ENCODE results near the gene NADK2. TPM values are rescaled to one million over a fixed set of nuclear protein-coding genes. Genes with fewer than 3 reads are reported as not detected.

The NADK2 gene
- total RNA-seq, 1 donor from 2014 or later, result 26.4 TPM

GRCh38 chr5:36151434-36152323 lies 90.0 kb downstream of the NADK2 start, which contains the start of the genes LMBRD2 and SKP2:
Gene LMBRD2, minus strand, starts transcription at chr5:36151887. Its CDS starts 8,538 bp downstream, at chr5:36143349.
Gene SKP2, plus strand, starts transcription at chr5:36152111. Its CDS starts 152 bp downstream, at chr5:36152263.
- peak within 1 kb of the TSS; percentile 93 for H3K4me3 Mint-ChIP-seq (ENCODE audit: unreplicated experiment)

DNA sequence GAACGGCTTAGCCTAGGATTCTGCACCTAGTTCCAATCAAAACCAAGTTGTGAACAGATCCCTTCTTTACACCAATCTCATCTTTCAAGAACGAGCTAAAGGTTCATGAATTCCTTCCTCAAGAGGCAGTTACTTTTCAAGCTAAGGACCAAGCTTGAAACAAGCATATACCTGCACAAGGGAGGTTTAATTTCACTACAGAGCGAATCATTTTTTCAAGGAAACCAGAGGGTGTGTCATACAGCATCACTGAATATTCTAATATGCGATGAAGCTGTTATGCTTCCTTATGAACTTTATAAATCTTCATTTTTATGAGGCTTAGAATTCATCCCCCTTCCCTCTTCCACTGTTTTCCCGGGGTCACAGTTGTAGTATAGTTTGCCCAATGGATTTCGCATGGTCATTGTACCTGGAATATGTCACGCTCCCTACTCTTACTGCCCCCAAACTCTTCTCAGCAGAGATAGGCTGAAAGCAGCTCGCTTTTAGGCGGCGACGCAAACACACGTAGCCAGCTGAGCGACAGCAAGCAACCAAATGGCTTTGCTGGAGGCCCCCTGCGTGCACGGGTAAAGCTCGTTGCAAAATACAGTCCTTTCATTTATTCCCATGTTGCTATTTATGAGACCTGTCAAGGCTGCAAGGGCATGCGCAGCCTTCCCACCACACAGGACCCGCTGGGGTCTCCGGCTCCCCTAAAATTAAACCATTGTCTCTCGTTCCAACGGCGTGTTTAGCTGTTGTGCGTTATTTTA lies 90.9 kb downstream of the NADK2 start:
- H3K27ac Mint-ChIP-seq (ENCODE audit: unreplicated experiment), result peak overlapping the region; percentile 77
- H3K4me3 Mint-ChIP-seq (ENCODE audit: unreplicated experiment), result peak overlapping the region; percentile 93
- peaks cover 34% of the 10 kb centered on the region for H3K4me1 Mint-ChIP-seq (ENCODE audit: unreplicated experiment)
- no peaks in the 10 kb centered on the region for H3K27me3 Mint-ChIP-seq (ENCODE audit: unreplicated experiment)
- H3K9me3 Mint-ChIP-seq (ENCODE audit: unreplicated experiment), result no peaks in the 10 kb centered on the region
- TF ChIP-seq, protein P1, sequence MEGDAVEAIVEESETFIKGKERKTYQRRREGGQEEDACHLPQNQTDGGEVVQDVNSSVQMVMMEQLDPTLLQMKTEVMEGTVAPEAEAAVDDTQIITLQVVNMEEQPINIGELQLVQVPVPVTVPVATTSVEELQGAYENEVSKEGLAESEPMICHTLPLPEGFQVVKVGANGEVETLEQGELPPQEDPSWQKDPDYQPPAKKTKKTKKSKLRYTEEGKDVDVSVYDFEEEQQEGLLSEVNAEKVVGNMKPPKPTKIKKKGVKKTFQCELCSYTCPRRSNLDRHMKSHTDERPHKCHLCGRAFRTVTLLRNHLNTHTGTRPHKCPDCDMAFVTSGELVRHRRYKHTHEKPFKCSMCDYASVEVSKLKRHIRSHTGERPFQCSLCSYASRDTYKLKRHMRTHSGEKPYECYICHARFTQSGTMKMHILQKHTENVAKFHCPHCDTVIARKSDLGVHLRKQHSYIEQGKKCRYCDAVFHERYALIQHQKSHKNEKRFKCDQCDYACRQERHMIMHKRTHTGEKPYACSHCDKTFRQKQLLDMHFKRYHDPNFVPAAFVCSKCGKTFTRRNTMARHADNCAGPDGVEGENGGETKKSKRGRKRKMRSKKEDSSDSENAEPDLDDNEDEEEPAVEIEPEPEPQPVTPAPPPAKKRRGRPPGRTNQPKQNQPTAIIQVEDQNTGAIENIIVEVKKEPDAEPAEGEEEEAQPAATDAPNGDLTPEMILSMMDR (IDR thresholded peaks at IDR 0.05), result no peak
- peaks cover 12% of the 10 kb centered on the region for H3K36me3 Mint-ChIP-seq (ENCODE audit: unreplicated experiment)
- no peak for DNase-seq (ENCODE audit: extremely low spot score, unreplicated experiment)

More at GRCh38 chr5:36151434-36152323, 90.0 kb downstream of the NADK2 start, which contains the start of the genes LMBRD2 and SKP2:
- peaks cover 12% of the 10 kb centered on the region for H3K36me3 Mint-ChIP-seq (ENCODE audit: unreplicated experiment)
- no peaks in the 10 kb centered on the region for H3K9me3 Mint-ChIP-seq (ENCODE audit: unreplicated experiment)
- H3K27ac Mint-ChIP-seq (ENCODE audit: unreplicated experiment), result peak within 1 kb of the TSS; percentile 79
- no peaks in the 10 kb centered on the region for H3K27me3 Mint-ChIP-seq (ENCODE audit: unreplicated experiment)
- DNase-seq (ENCODE audit: extremely low spot score, unreplicated experiment), result peak; percentile 99
- H3K4me1 Mint-ChIP-seq (ENCODE audit: unreplicated experiment), result peaks cover 42% of the 10 kb centered on the region
- TF ChIP-seq, protein P1 (IDR thresholded peaks at IDR 0.05), result no peak

DNA sequence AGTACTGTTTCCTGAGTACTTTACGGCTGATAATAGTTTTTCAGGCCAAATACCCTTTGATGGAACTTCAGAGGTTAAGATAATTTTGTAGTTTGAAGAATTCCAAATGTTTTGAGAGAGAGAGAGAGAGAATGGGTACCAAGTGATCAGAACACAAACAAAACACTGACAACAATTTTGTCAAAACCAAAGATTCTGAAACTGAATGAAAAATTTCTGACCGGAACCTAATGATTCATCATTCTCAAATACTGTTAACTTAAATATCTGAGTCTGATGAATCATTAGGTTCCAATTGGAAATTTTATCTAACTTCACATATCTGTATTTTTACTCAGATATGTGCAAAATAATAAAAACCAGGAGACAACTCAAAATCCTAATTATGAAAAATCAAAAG lies 94.0 kb downstream of the NADK2 start:
- TF ChIP-seq, protein P1 (IDR thresholded peaks at IDR 0.05), result no peak
- Mint-ChIP-seq H3K36me3 (ENCODE audit: unreplicated experiment) (peaks cover 3% of the 10 kb centered on the region), H3K27me3 (ENCODE audit: unreplicated experiment) (no peaks in the 10 kb centered on the region), H3K4me1 (ENCODE audit: unreplicated experiment) (peaks cover 11% of the 10 kb centered on the region), H3K9me3 (ENCODE audit: unreplicated experiment) (no peaks in the 10 kb centered on the region), H3K4me3 (ENCODE audit: unreplicated experiment) (no peak overlapping the region), H3K27ac (ENCODE audit: unreplicated experiment) (no peak overlapping the region)
- no peak for DNase-seq (ENCODE audit: extremely low spot score, unreplicated experiment)

- Mint-ChIP-seq H3K27me3 (ENCODE audit: unreplicated experiment) (no peaks in the 10 kb centered on the region), H3K4me1 (ENCODE audit: unreplicated experiment) (peaks cover 9% of the 10 kb centered on the region), H3K4me3 (ENCODE audit: unreplicated experiment) (no peak overlapping the region), H3K36me3 (ENCODE audit: unreplicated experiment) (peaks cover 3% of the 10 kb centered on the region), H3K9me3 (ENCODE audit: unreplicated experiment) (no peaks in the 10 kb centered on the region), H3K27ac (ENCODE audit: unreplicated experiment) (no peak overlapping the region)
- TF ChIP-seq, protein P1 (IDR thresholded peaks at IDR 0.05), result no peak
- DNase-seq (ENCODE audit: extremely low spot score, unreplicated experiment), result no peak
These were observed 95.3 kb downstream of the NADK2 start for GRCh38 chr5:36146390-36146789.
